IPS DF 6.9 (cell line): ENCODE data around the gene PPP2R5C.

Source experiments
- DNase-seq: peaks from one replicate; pipeline ENCODE4 v3.0.0-alpha.2; 2013; ENCODE audit warnings: low read depth, low spot score
- H3K27ac ChIP-seq: one replicate; pipeline ENCODE4 v1.5.1; 2013; ENCODE audit warnings: low read length, control low read depth
- H3K27me3 ChIP-seq: 2 replicates; pipeline ENCODE4 v1.6.1; 2013; ENCODE audit warnings: mild to moderate bottlenecking, low read length; ENCODE audit not compliant: control insufficient read depth, insufficient read depth
- H3K36me3 ChIP-seq: 2 replicates; pipeline ENCODE4 v1.6.1; 2013; ENCODE audit warnings: low read length; ENCODE audit not compliant: control insufficient read depth, insufficient read depth
- H3K4me1 ChIP-seq: 2 replicates; pipeline ENCODE4 v1.6.1; 2013; ENCODE audit warnings: low read length; ENCODE audit not compliant: control insufficient read depth, insufficient read depth
- H3K4me3 ChIP-seq: 2 replicates; pipeline ENCODE4 v1.5.1; 2013; ENCODE audit warnings: mild to moderate bottlenecking, low read length
- H3K9me3 ChIP-seq: 2 replicates; pipeline ENCODE4 v1.6.1; 2013; ENCODE audit warnings: low read length, inconsistent platforms; ENCODE audit not compliant: control insufficient read depth, insufficient read depth
- WGBS: extraction: QIAGEN DNeasy Blood & Tissue Kit; methylation state at CpG from one replicate; pipeline ENCODE4 v1.1.7; 2013; ENCODE audit warnings: mixed read lengths, missing lambda C conversion rate; ENCODE audit not compliant: insufficient read length, insufficient coverage; 5-methylcytosine and 5-hydroxymethylcytosine counted together

The PPP2R5C gene

DNA sequence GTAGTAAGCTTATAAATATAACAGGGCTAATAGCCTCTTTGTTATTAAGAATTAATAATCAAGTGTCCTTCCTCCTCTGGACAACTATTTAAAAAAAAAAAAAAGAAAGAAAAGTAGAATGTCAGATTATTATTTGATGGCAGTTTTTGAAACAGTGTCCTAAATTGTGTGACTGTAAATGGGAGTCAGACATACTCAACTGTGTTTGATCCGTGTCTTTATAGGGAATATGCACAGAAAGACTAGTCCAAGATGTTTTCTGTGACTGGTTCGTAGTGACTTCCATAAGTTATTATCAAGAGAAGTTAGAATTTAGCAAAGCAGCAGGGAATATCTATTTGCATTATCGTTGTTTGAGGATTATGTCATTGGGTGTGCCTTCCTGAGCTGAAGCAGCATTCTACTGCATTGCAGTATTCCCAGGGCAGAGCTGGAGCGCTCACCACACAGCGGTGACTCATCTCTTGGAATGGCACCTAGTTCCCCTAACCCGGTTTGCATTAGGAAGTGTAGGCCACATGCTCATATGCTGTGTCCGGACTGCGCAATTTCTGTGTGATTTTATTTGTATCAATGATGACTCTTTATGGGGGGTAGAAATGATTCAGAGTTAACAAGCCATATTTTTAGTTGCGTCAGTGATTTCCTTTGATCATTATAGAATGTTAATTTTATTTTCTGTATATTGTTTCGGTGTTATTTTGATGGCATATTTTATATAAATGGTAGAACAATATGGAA lies 210.8 kb downstream of the PPP2R5C start:
- Histone ChIP-seq H3K9me3 (no peaks in the 10 kb centered on the region), H3K27ac (no peak overlapping the region), H3K27me3 (no peaks in the 10 kb centered on the region), H3K4me3 (no peak overlapping the region), H3K4me1 (no peaks in the 10 kb centered on the region), H3K36me3 (no peaks in the 10 kb centered on the region)
- no peak for DNase-seq
- WGBS: 100% methylated on average over 1 of the region's 10 CpGs

DNA sequence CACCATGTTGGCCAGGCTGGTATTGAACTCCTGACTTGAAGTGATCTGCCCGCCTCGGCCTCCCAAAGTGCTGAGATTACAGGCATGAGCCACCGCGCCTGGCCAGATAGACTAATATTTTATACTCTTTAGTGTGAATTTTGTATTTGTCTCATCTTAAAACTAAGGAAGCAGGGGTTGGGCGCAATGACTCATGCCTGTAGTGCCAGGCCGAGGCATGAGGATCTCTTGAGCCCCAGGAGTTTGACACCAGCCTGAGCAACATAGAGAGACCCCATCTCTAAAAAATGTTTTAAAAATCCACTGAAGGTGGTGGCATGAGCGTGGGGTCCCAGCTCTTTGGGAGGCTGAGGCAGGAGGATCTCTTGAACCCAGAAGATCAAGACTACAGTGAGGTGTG lies 211.8 kb downstream of the PPP2R5C start:
- DNase-seq: no peak
- Histone ChIP-seq H3K36me3 (no peaks in the 10 kb centered on the region; the same call in 1 of the 2 replicates), H3K4me1 (no peaks in the 10 kb centered on the region), H3K27ac (no peak overlapping the region), H3K9me3 (no peaks in the 10 kb centered on the region), H3K4me3 (no peak overlapping the region), H3K27me3 (no peaks in the 10 kb centered on the region)
- WGBS: no CpG with 5 or more reads among the region's 7 CpGs

DNA sequence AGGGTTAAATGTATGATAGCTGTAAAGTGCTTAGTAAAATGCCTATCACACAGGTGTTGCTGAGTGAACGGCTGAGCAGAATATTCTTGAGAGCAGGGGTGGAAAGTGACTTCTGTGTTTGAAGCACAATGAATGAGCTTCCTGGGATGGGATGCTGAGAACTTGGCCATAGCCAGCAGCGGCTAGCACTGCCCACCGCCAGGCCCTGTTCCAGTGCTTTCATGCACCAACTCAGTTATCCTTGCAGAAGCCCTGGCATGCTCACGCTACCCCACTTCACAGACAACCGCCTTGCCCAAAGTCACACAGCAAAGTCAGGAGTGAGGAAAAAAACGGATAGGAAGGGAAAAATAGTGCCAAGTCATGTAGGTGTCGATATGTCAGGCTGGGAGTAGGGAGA lies 213.7 kb downstream of the PPP2R5C start:
- H3K27ac ChIP-seq: no peak overlapping the region

More for the DNA sequence above, 213.7 kb downstream of the PPP2R5C start:
- WGBS: 100% methylated on average over 1 of the region's 7 CpGs
- no peak for DNase-seq
- Histone ChIP-seq H3K36me3 (peaks cover under 1% of the 10 kb centered on the region; the same call in 1 of the 2 replicates), H3K4me1 (no peaks in the 10 kb centered on the region), H3K4me3 (no peak overlapping the region), H3K27me3 (no peaks in the 10 kb centered on the region), H3K9me3 (no peaks in the 10 kb centered on the region)
